Measurements from ENCODE around the gene SCN7A. TPM values are rescaled to one million over a fixed set of nuclear protein-coding genes. Genes with fewer than 3 reads are reported as not detected.
"Not testable (repeated sequence)": the region's sequence is repeated elsewhere in the genome, so short reads cannot be mapped to it uniquely, and the experiment has no call there.

The SCN7A gene
- total RNA-seq, 1 donor from 2014 or later, result 69.0 TPM

DNA sequence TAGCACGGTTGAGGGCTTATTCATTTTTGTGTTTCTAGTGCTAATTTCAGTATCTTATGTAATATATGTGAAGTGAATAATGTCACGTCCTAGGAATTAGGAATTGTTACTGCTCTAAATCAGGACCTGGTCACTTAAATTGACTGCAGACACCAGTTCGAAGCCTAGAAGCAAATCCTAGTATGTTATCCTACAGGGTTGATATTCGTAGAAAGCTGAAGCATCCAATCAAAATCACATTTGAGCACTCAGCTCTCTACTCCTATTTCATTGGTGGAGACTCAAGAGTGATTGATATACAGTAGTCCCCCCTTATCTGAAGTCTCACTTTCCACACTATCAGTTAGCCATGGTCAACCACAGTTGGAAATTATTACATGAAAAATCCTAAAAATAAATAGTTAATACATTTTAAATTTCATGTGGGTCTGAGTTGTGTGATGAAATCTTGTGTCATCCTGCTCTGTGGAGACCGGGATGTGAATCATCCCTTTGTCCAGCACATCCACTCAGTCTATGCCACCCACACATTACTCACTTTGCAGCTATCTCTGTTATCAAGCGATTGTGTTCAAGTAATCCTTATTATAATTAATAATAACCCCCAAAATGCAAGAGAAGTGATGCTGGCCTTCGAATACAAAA, 83.1 kb downstream of the SCN7A start:
- no peak overlapping the region for H3K27ac ChIP-seq
- ATAC-seq (no peak), DNase-seq (no peak)
- no peaks in the 10 kb centered on the region for H3K9me3 ChIP-seq
- no peak overlapping the region for H3K4me3 ChIP-seq
- H3K27me3 ChIP-seq (ENCODE audit: low read depth), result no peaks in the 10 kb centered on the region
- intact Hi-C loops (cut with DNase I), result no loop called here
- no peaks in the 10 kb centered on the region for H3K36me3 ChIP-seq
- TF ChIP-seq, protein P1, sequence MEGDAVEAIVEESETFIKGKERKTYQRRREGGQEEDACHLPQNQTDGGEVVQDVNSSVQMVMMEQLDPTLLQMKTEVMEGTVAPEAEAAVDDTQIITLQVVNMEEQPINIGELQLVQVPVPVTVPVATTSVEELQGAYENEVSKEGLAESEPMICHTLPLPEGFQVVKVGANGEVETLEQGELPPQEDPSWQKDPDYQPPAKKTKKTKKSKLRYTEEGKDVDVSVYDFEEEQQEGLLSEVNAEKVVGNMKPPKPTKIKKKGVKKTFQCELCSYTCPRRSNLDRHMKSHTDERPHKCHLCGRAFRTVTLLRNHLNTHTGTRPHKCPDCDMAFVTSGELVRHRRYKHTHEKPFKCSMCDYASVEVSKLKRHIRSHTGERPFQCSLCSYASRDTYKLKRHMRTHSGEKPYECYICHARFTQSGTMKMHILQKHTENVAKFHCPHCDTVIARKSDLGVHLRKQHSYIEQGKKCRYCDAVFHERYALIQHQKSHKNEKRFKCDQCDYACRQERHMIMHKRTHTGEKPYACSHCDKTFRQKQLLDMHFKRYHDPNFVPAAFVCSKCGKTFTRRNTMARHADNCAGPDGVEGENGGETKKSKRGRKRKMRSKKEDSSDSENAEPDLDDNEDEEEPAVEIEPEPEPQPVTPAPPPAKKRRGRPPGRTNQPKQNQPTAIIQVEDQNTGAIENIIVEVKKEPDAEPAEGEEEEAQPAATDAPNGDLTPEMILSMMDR (IDR thresholded peaks at IDR 0.05), result no peak
- H3K4me1 ChIP-seq, result no peaks in the 10 kb centered on the region

GRCh38 chr2:166407746-166408145, 86.3 kb downstream of the SCN7A start:
- H3K27ac ChIP-seq; H3K27me3 ChIP-seq (ENCODE audit: low read depth); H3K4me3 ChIP-seq; DNase-seq; ATAC-seq; H3K4me1 ChIP-seq; H3K9me3 ChIP-seq; intact Hi-C loops (cut with DNase I); H3K36me3 ChIP-seq: not testable (repeated sequence)

DNA sequence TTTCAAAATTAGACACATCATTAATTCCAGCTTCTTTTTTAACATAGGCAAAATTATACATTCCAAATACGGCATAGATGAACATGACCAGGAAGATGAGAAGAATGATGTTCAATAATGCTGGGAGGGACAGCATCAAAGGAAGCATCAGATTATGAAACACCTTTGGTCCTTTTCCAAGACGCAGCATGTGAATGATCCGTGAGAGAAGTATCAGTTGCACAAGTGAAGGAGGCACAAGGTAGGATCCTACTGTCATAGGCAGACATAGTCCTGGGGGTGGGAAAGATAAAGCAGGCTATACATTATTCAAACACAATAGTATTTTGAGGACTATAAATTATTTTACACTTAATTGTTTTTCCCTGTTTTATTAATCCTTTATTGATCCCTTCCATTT, 87.7 kb downstream of the SCN7A start:
- Histone ChIP-seq H3K4me1 (no peaks in the 10 kb centered on the region), H3K9me3 (no peaks in the 10 kb centered on the region), H3K27ac (no peak overlapping the region), H3K4me3 (no peak overlapping the region), H3K36me3 (no peaks in the 10 kb centered on the region), H3K27me3 (ENCODE audit: low read depth) (no peaks in the 10 kb centered on the region)
- DNase-seq (no peak), ATAC-seq (no peak)
- TF ChIP-seq, protein P1 (IDR thresholded peaks at IDR 0.05), result no peak
- intact Hi-C loops (cut with DNase I), result no loop called here

GRCh38 chr2:166405569-166405926, 88.5 kb downstream of the SCN7A start:
- H3K4me1 ChIP-seq, result no peaks in the 10 kb centered on the region
- H3K9me3 ChIP-seq, result no peaks in the 10 kb centered on the region
- ATAC-seq (no peak), DNase-seq (no peak)
- intact Hi-C loops (cut with DNase I), result no loop called here
- H3K36me3 ChIP-seq, result no peaks in the 10 kb centered on the region
- H3K27ac ChIP-seq, result no peak overlapping the region
- TF ChIP-seq, protein P1 (IDR thresholded peaks at IDR 0.05), result no peak
- H3K27me3 ChIP-seq (ENCODE audit: low read depth), result no peaks in the 10 kb centered on the region
- H3K4me3 ChIP-seq, result no peak overlapping the region

DNA sequence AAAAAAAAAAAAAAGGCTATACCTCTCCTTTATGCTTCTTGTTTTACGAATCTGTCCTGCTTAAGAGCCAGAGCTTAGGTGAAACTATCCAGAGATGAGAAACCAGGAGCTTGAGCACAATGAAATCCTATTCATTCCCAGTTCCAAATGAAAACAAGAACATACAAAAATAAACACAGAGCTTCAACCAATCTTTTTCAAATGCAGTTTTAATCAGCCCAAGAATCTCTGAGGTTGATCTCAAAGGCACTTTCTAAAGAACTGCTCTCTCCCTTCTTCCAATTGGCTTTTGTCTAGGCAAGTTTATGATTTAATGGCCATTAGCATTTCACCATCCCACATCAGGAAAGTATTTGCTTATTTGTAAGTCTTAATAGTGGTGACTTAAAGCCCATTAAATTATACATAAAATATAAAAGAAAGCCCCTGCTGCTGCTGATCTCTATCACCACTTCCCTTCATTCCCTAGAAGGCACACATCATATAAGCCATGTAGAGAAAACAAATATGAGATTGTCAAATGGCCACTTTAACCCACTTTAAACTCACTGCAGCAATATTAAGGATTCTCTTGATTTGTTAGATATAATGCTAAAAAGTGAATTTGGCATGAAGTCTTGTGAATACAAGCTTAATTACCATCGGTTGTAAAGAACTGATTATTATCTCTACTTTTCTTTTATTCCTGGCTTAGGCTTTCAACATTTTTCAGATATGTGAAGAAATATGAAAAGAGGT, 89.0 kb downstream of the SCN7A start:
- intact Hi-C loops (cut with DNase I), result no loop called here
- Histone ChIP-seq H3K4me3 (no peak overlapping the region), H3K36me3 (no peaks in the 10 kb centered on the region)

GRCh38 chr2:166394245-166394644, 99.8 kb downstream of the SCN7A start:
- no peak for DNase-seq
- ATAC-seq, result no peak
- TF ChIP-seq, protein P1 (IDR thresholded peaks at IDR 0.05), result no peak
- Histone ChIP-seq H3K27me3 (ENCODE audit: low read depth) (no peaks in the 10 kb centered on the region), H3K9me3 (no peaks in the 10 kb centered on the region), H3K4me1 (no peaks in the 10 kb centered on the region), H3K36me3 (no peaks in the 10 kb centered on the region), H3K27ac (no peak overlapping the region), H3K4me3 (no peak overlapping the region)
- intact Hi-C loops (cut with DNase I), result no loop called here

More for the DNA sequence above, 89.0 kb downstream of the SCN7A start:
- no peak for ATAC-seq
- Histone ChIP-seq H3K27me3 (ENCODE audit: low read depth) (no peaks in the 10 kb centered on the region), H3K4me1 (no peaks in the 10 kb centered on the region), H3K27ac (no peak overlapping the region), H3K9me3 (no peaks in the 10 kb centered on the region)
- TF ChIP-seq, protein P1 (IDR thresholded peaks at IDR 0.05), result no peak
- DNase-seq, result no peak

Data from lower lobe of right lung (tissue), 2 donors.